GM23248 (cell line): ENCODE results near the gene ZMAT5.

Experiments used
- EZH2 ChIP-seq: fragments of 200-600 bp; sonication (generic); IDR thresholded peaks from 2 replicates; pipeline ENCODE4 v1.6.1; 2018; ENCODE audit warnings: antibody characterized with exemption, mild to moderate bottlenecking; ENCODE audit not compliant: insufficient read depth, poor library complexity, severe bottlenecking
- EZH2phosphoT487 ChIP-seq: fragments of 200-600 bp; sonication (generic); IDR thresholded peaks from 2 replicates; pipeline ENCODE4 v1.6.1; 2018; ENCODE audit warnings: antibody characterized with exemption, moderate library complexity, mild to moderate bottlenecking, low read depth; ENCODE audit not compliant: insufficient read depth

GRCh38 chr22:29700900-29701154, 66.0 kb downstream of the ZMAT5 start:
- TF ChIP-seq EZH2 (no peak), EZH2phosphoT487 (no peak)
